GM23248 (cell line): ENCODE measurements around the gene NMUR1.

Experiments used
- EZH2 ChIP-seq: fragments of 200-600 bp; sonication (generic); IDR thresholded peaks from 2 replicates; pipeline ENCODE4 v1.6.1; 2018; ENCODE audit warnings: antibody characterized with exemption, mild to moderate bottlenecking; ENCODE audit not compliant: insufficient read depth, poor library complexity, severe bottlenecking
- EZH2phosphoT487 ChIP-seq: fragments of 200-600 bp; sonication (generic); IDR thresholded peaks from 2 replicates; pipeline ENCODE4 v1.6.1; 2018; ENCODE audit warnings: antibody characterized with exemption, moderate library complexity, mild to moderate bottlenecking, low read depth; ENCODE audit not compliant: insufficient read depth

GRCh38 chr2:231554327-231554726 lies 24.1 kb upstream of the NMUR1 start:
- TF ChIP-seq EZH2phosphoT487 (no peak), EZH2 (no peak)
